HAP-1 (cell line): ENCODE data around the gene CNPPD1.

Source experiments
- DNase-seq, 2 experiments: peaks; one replicate each; pipeline ENCODE4 v3.0.0-alpha.2; 2016 to 2020; ENCODE audit warnings: low spot score in 2 of 2
- H3K27me3 ChIP-seq: fragments of 250-450 bp; sonication (Bioruptor Pico); 2 replicates; pipeline ENCODE4 v1.5.1; 2020; ENCODE audit warnings: low read depth, mild to moderate bottlenecking, moderate library complexity
- H3K36me3 ChIP-seq: fragments of 250-450 bp; sonication (Bioruptor Pico); replicated peaks from 2 replicates; pipeline ENCODE4 v1.5.1; 2020; ENCODE audit warnings: mild to moderate bottlenecking
- H3K4me1 ChIP-seq: fragments of 250-450 bp; sonication (Bioruptor Pico); 2 replicates; pipeline ENCODE4 v1.5.1; 2020; ENCODE audit warnings: mild to moderate bottlenecking
- H3K4me3 ChIP-seq: fragments of 250-450 bp; sonication (Bioruptor Pico); 2 replicates; pipeline ENCODE4 v1.5.1; 2020; ENCODE audit warnings: mild to moderate bottlenecking, moderate library complexity
- H3K9me3 ChIP-seq: fragments of 250-450 bp; sonication (Bioruptor Pico); 2 replicates; pipeline ENCODE4 v1.5.1; 2020; ENCODE audit warnings: mild to moderate bottlenecking, moderate library complexity
- in situ Hi-C: fragments of 300-500 bp; cut with MboI; formaldehyde crosslinking; loops from 3 replicates; pipeline ENCODE4 v1.14.3; 2020; ENCODE audit warnings: low sequenced_read_pairs, inconsistent platforms, mixed read lengths

The CNPPD1 gene

GRCh38 chr2:219179601-219180465 lies 3.1 kb upstream of the CNPPD1 start:
- no peak for DNase-seq
- in situ Hi-C loops: no loop called here
- Histone ChIP-seq H3K27me3 (no peaks in the 10 kb centered on the region), H3K9me3 (no peaks in the 10 kb centered on the region), H3K4me1 (peaks cover 3% of the 10 kb centered on the region; the same call in 1 of the 2 replicates), H3K36me3 (peaks cover 35% of the 10 kb centered on the region), H3K4me3 (no peak overlapping the region)

- in situ Hi-C loops: no loop called here
- Histone ChIP-seq H3K9me3 (no peaks in the 10 kb centered on the region), H3K27me3 (no peaks in the 10 kb centered on the region), H3K4me3 (peak overlapping the region; percentile 96), H3K4me1 (peaks cover 3% of the 10 kb centered on the region; the same call in 1 of the 2 replicates), H3K36me3 (peaks cover 26% of the 10 kb centered on the region)
- DNase-seq: peak; percentile 11 to 60
Measured at GRCh38 chr2:219178377-219179175, 1.9 kb upstream of the CNPPD1 start.

DNA sequence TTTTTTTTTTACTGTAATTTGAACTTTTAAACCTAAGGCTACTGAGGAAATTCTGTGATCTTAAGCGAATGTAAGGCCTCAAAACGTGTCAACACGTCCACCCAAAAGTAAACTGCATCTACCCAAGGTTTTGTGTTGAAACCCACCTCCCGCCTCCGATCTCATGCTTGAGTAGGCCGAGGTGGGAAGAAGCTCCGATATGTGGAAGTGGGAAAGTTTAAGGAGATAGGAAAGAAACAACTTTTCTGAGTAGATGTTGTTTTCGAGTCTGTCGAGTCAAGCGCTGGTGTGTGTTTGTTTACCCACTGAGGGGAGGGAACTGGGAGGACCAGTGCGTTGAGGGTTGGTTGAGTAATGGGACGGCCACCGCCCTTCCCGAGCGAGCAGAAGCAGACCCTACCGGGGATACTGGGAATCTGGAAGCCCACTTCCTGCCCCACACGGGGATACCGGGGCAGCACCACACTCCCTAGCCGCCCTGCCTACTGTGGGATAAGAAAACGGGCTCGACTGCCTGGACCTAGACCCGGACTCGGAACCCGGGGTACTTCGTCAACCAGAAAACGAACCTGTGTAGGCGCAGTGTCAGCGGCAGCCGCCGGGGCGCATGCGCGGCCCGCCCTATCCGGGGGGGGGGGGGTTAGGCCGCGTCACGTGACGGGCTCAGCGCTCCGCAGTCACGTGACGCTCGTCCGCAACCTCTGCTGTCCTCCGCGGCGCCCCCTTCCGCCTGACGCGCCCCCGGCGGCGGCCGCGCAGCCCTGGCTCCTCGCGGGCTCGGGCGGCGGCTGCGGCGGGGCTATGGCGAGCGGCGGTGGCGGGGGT lies 1.0 kb upstream of the CNPPD1 start, which contains the start of gene RETREG2:
RETREG2 (plus strand) TSS at position 724 of the 825 bp plus-strand sequence; CDS start at position 802, 78 bp downstream.
- H3K4me1 ChIP-seq: peaks cover 3% of the 10 kb centered on the region; the same call in 1 of the 2 replicates
- H3K9me3 ChIP-seq: no peaks in the 10 kb centered on the region
- peaks cover 28% of the 10 kb centered on the region for H3K36me3 ChIP-seq
- H3K4me3 ChIP-seq: peak within 1 kb of the TSS; percentile 96
- peak; percentile 79 to 87 for DNase-seq
- in situ Hi-C loops: no loop called here
- no peaks in the 10 kb centered on the region for H3K27me3 ChIP-seq

GRCh38 chr2:219175928-219176817 lies 552 bp downstream of the CNPPD1 start:
- Histone ChIP-seq H3K36me3 (peaks cover 21% of the 10 kb centered on the region), H3K4me3 (peak overlapping the region; percentile 96), H3K27me3 (no peaks in the 10 kb centered on the region), H3K4me1 (peaks cover 3% of the 10 kb centered on the region; the same call in 1 of the 2 replicates), H3K9me3 (no peaks in the 10 kb centered on the region)
- in situ Hi-C loops: no loop called here
- DNase-seq: peak in 1 of 2 experiments; percentile 56

DNA sequence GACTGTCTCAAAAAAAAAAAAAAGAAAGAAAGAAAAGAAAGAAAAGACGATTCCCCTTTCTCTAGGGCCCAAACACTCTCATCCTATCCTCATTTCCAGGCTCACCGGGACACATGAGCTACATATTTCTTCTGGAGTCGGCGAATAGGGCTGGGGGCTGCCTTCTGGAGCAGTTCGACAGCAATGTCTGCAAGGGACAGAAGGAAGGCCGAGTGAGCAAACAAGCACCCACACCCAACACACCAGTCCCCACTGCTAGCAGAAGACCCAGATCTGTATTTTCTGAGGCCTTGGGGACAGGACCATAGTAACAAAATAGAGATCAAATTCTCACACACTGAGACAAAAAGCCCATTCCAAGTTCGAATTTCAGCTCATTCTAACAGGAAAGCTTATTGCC lies 1.2 kb downstream of the CNPPD1 start:
- Histone ChIP-seq H3K27me3 (no peaks in the 10 kb centered on the region), H3K36me3 (peaks cover 16% of the 10 kb centered on the region), H3K4me1 (peaks cover 3% of the 10 kb centered on the region; the same call in 1 of the 2 replicates), H3K9me3 (no peaks in the 10 kb centered on the region), H3K4me3 (peak overlapping the region; percentile 96; the same call in 1 of the 2 replicates)
- in situ Hi-C loops: no loop called here
- DNase-seq: no peak

DNA sequence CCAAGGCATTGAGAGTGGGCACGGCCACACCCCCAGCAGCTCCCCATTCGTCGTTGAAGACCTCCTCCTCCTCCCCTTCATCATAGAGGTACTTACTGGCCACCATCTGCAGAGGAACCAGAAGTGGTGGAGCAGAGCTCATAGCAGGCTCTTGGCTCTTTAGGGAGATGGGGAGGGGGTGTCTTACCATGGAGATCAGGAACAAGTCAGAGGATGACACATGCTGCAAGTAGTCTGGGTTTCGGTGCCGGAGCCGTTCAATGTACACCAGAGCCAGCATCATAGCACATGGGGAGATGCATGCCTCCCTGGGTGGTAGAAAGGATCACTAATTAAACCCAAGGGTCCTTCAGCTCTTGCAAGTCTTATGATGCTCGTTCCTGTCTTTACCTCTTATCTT lies 1.9 kb downstream of the CNPPD1 start:
- no peak for DNase-seq
- Histone ChIP-seq H3K36me3 (peaks cover 16% of the 10 kb centered on the region), H3K4me3 (no peak overlapping the region), H3K4me1 (peaks cover 3% of the 10 kb centered on the region; the same call in 1 of the 2 replicates), H3K9me3 (no peaks in the 10 kb centered on the region), H3K27me3 (no peaks in the 10 kb centered on the region)
- in situ Hi-C loops: no loop called here

DNA sequence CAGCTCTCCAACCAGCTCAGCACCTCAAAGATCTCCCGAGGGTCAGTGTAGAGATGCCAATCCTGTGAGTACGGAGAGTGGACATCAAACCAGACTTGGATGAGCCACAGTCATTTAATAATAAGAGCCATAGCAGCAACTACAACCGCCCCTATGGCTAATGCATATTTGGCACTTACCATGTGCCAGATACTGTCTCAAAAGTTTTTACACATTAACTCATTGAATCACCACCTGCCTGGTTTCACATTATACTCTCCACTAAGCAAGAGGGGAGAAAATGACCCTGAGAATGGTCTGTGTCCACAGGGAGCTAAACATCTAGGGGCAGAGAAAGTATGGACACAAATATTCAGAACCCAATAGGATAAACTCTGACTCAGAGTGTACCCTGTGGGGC lies 2.6 kb downstream of the CNPPD1 start:
- no peaks in the 10 kb centered on the region for H3K9me3 ChIP-seq
- H3K4me3 ChIP-seq: no peak overlapping the region
- peaks cover 13% of the 10 kb centered on the region for H3K36me3 ChIP-seq
- peaks cover 3% of the 10 kb centered on the region; the same call in 1 of the 2 replicates for H3K4me1 ChIP-seq
- H3K27me3 ChIP-seq: no peaks in the 10 kb centered on the region
- in situ Hi-C loops: no loop called here
- no peak for DNase-seq

- DNase-seq: no peak
- peaks cover 3% of the 10 kb centered on the region; the same call in 1 of the 2 replicates for H3K4me1 ChIP-seq
- H3K9me3 ChIP-seq: no peaks in the 10 kb centered on the region
- H3K27me3 ChIP-seq: no peaks in the 10 kb centered on the region
- H3K4me3 ChIP-seq: no peak overlapping the region
- in situ Hi-C loops: no loop called here
- H3K36me3 ChIP-seq: peaks cover 13% of the 10 kb centered on the region
Measured at GRCh38 chr2:219173176-219173575, 3.5 kb downstream of the CNPPD1 start.

DNA sequence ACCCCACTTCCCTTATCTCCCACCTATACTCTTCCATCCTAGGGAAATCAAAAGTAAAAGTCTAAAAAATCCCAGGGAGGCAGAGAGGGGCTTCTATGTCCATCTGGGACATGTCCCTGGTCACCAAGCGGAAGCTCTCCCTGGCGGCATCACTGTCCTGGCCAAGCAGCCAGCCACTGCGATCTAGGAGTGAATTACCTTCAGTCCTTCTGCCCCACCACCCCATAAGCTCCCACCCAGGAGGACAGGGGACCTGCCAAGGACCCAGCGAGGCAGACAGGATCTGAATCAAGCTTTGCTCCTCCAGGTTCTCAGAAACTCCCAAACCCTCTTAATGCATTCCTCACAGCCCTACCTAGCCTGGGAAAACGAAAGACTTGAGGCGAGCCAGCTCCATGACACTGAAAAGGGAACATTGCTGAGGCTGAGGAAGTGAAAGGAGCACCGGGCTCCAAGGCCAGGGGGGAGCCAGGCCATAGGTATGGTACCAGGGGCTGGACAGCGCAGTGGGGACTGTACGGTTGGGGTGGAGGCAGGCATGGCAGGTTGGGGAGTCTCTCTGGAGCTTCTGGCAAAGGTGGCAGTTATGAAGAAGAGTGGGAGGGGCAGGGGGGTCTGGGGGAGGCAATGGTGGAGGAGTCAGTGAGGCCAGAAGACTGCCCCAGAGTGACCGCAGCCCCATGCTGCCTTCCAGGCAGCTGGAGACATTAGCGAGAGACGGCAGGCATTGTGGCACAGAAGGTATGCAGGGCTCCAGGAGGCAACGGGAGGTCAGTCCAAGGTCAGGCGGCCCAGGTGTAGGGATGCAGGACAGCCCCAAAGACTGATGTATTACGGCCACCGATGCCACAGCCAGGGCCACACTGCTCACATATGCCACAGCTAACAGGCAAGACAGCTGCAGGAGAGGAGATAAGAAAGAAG lies 4.2 kb downstream of the CNPPD1 start:
- Histone ChIP-seq H3K27me3 (no peaks in the 10 kb centered on the region), H3K4me3 (no peak overlapping the region), H3K36me3 (peaks cover 13% of the 10 kb centered on the region), H3K9me3 (no peaks in the 10 kb centered on the region), H3K4me1 (peaks cover 3% of the 10 kb centered on the region; the same call in 1 of the 2 replicates)
- in situ Hi-C loops: no loop called here
- DNase-seq: no peak

- Histone ChIP-seq H3K9me3 (no peaks in the 10 kb centered on the region), H3K36me3 (peaks cover 13% of the 10 kb centered on the region)
- in situ Hi-C loops: no loop called here
Measured at GRCh38 chr2:219171231-219171651, 5.5 kb downstream of the CNPPD1 start.

GRCh38 chr2:219169930-219170654 lies 6.6 kb downstream of the CNPPD1 start, which contains the start of gene SLC23A3:
Gene SLC23A3 (minus strand): TSS chr2:219170029. CDS start chr2:219169984, 45 bp downstream.
- DNase-seq: no peak
- Histone ChIP-seq H3K9me3 (no peaks in the 10 kb centered on the region), H3K36me3 (peaks cover 13% of the 10 kb centered on the region), H3K4me1 (no peaks in the 10 kb centered on the region), H3K4me3 (no peak within 1 kb of the TSS), H3K27me3 (no peaks in the 10 kb centered on the region)
- in situ Hi-C loops: no loop called here

More at GRCh38 chr2:219171231-219171651, 5.5 kb downstream of the CNPPD1 start:
- Histone ChIP-seq H3K4me1 (peaks cover 3% of the 10 kb centered on the region; the same call in 1 of the 2 replicates), H3K27me3 (no peaks in the 10 kb centered on the region), H3K4me3 (no peak overlapping the region)
- peak; percentile 38 to 63 for DNase-seq
